ENCODE results near the gene KRTAP16-1. TPM values are rescaled to one million over a fixed set of nuclear protein-coding genes. Genes with fewer than 3 reads are reported as not detected.

KRTAP16-1 gene
- total and polyA plus RNA-seq, 2 donors (not counting 1 experiment from before 2014, with no cell fraction given) = 0.16 TPM; not detected in 1

DNA sequence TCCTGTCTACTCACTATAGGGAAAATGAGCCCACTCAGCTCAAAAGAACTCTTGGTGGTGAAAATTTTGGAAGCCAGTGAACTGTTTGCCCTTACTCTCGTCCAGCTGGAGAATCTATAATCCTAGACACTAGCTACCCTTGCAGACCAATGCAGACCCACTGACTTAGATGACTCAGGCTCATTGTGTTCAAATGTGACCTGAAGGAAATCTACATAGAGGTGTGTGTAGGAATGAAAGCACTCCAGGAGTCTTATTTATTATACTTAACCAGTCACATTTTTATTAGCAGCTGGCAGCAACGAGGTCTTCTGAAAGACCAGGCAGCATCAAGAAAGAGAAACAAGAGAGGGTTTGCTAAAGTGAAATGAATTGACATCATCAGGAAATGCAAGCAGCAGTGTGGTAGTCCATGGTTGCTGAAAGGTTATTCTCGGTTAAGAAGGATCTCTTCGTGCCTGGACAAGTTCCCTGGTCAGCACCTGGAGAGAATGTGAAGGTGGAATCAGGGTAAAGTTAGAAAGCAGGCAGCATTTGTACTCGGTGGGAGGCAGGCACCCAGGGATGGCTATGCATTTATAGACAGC, 7.8 kb downstream of the KRTAP16-1 start:
- no peaks in the 10 kb centered on the region for H4K20me1 ChIP-seq (ENCODE audit: control insufficient read depth, insufficient read depth, low read length, poor library complexity, severe bottlenecking)
- CTCF ChIA-PET = no interaction called here
- WGBS (ENCODE audit: insufficient coverage) = 62% methylated on average over 4 of the region's 5 CpGs
- no peaks in the 10 kb centered on the region for H3K79me2 ChIP-seq (ENCODE audit: control insufficient read depth, insufficient read depth, low read length)
- Mint-ChIP-seq H3K4me1 (peaks cover 11% of the 10 kb centered on the region), H3K9me3 (ENCODE audit: insufficient read depth) (peaks cover 2% of the 10 kb centered on the region), H3K27me3 (peaks cover 10% of the 10 kb centered on the region), H3K27ac (no peak overlapping the region), H3K4me3 (no peak overlapping the region)
- POLR2A ChIA-PET = no interaction called here
- no peak for TF ChIP-seq EZH2 (IDR thresholded peaks at IDR 0.05; ENCODE audit: borderline replicate concordance, insufficient read depth, low read depth, low read length, poor library complexity, severe bottlenecking)
- TF ChIP-seq, protein P1, sequence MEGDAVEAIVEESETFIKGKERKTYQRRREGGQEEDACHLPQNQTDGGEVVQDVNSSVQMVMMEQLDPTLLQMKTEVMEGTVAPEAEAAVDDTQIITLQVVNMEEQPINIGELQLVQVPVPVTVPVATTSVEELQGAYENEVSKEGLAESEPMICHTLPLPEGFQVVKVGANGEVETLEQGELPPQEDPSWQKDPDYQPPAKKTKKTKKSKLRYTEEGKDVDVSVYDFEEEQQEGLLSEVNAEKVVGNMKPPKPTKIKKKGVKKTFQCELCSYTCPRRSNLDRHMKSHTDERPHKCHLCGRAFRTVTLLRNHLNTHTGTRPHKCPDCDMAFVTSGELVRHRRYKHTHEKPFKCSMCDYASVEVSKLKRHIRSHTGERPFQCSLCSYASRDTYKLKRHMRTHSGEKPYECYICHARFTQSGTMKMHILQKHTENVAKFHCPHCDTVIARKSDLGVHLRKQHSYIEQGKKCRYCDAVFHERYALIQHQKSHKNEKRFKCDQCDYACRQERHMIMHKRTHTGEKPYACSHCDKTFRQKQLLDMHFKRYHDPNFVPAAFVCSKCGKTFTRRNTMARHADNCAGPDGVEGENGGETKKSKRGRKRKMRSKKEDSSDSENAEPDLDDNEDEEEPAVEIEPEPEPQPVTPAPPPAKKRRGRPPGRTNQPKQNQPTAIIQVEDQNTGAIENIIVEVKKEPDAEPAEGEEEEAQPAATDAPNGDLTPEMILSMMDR (IDR thresholded peaks at IDR 0.05) = no peak
- H3K27me3 ChIP-seq (replicated peaks in 1 of 4; ENCODE audit: control extremely low read depth in 1 of 4, control insufficient read depth in 3 of 4, insufficient read depth in 4 of 4, low read length in 3 of 4) = no peaks in the 10 kb centered on the region
- H3K9me3 ChIP-seq (ENCODE audit: control extremely low read depth in 1 of 3, control insufficient read depth in 2 of 3, insufficient read depth in 1 of 3, low read length in 2 of 3) = no peaks in the 10 kb centered on the region
- H3K36me3 ChIP-seq (replicated peaks in 1 of 2; ENCODE audit: control extremely low read depth in 1 of 2, control insufficient read depth in 1 of 2, extremely low read depth in 1 of 2, insufficient read depth in 2 of 2, low read length in 1 of 2) = no peaks in the 10 kb centered on the region
- no peak overlapping the region for H3K27ac ChIP-seq (ENCODE audit: low read length in 2 of 2)
- intact Hi-C loops (cut with micrococcal nuclease) = no loop called here
- DNase-seq = no peak
- ATAC-seq (ENCODE audit: low read depth) = no peak
- H3K9ac ChIP-seq (ENCODE audit: low read length) = no peak overlapping the region
- H3K4me2 ChIP-seq (replicated peaks; ENCODE audit: low read depth, low read length, poor library complexity, severe bottlenecking) = no peak overlapping the region
- no peak overlapping the region for H2AFZ ChIP-seq (ENCODE audit: insufficient read depth, low read depth, low read length, poor library complexity, severe bottlenecking)
- peaks cover 9 to 11% of the 10 kb centered on the region in 2 donors for H3K4me1 ChIP-seq (ENCODE audit: control insufficient read depth in 2 of 2, insufficient read depth in 2 of 2, low read length in 2 of 2)
- H3K4me3 ChIP-seq (ENCODE audit: control extremely low read depth in 1 of 5, extremely low read depth in 1 of 5, insufficient read depth in 1 of 5, low read depth in 2 of 5, low read length in 4 of 5) = no peak overlapping the region

DNA sequence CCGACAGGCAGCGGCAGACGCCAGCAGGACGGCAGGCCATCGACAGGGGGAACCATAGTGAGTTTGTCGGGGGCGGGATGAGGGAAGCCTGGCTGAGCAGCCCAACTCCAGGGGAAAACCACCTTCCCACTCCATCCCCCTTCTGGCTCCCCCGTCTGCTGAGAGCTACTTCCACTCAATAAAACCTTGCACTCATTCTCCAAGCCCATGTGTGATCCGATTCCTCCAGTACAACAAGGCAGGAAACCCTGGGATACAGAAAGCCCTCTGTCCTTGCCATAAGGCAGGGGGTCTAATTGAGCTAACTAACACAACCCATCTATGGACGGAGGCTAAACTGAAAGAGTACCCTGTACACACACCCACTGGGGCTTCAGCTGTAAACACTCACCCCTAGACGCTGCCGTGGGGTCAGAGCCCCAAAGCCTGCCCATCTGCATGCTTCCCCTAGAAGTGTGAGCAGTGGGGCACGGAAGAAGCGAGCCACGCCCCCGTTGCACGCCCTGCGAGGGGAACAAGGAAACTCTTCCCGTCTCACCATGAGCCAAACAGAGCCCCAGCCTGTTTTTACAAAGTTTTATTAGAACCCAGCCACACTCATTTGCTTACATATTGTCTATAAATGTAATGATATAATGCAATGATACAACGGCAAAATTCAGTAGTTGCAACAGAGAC, 10.5 kb downstream of the KRTAP16-1 start:
- POLR2A ChIA-PET = no interaction called here
- Histone ChIP-seq H3K4me2 (replicated peaks; ENCODE audit: low read depth, low read length, poor library complexity, severe bottlenecking) (no peak overlapping the region), H3K9ac (ENCODE audit: low read length) (no peak overlapping the region), H3K27me3 (replicated peaks in 1 of 4; ENCODE audit: control extremely low read depth in 1 of 4, control insufficient read depth in 3 of 4, insufficient read depth in 4 of 4, low read length in 3 of 4) (no peaks in the 10 kb centered on the region), H4K20me1 (ENCODE audit: control insufficient read depth, insufficient read depth, low read length, poor library complexity, severe bottlenecking) (no peaks in the 10 kb centered on the region), H3K4me1 (ENCODE audit: control insufficient read depth in 2 of 2, insufficient read depth in 2 of 2, low read length in 2 of 2) (peaks cover 7 to 8% of the 10 kb centered on the region in 2 donors), H3K36me3 (replicated peaks in 1 of 2; ENCODE audit: control extremely low read depth in 1 of 2, control insufficient read depth in 1 of 2, extremely low read depth in 1 of 2, insufficient read depth in 2 of 2, low read length in 1 of 2) (no peaks in the 10 kb centered on the region), H3K79me2 (ENCODE audit: control insufficient read depth, insufficient read depth, low read length) (no peaks in the 10 kb centered on the region), H3K27ac (ENCODE audit: low read length in 2 of 2) (no peak overlapping the region), H3K9me3 (ENCODE audit: control extremely low read depth in 1 of 3, control insufficient read depth in 2 of 3, insufficient read depth in 1 of 3, low read length in 2 of 3) (no peaks in the 10 kb centered on the region), H2AFZ (ENCODE audit: insufficient read depth, low read depth, low read length, poor library complexity, severe bottlenecking) (no peak overlapping the region), H3K4me3 (ENCODE audit: control extremely low read depth in 1 of 5, extremely low read depth in 1 of 5, insufficient read depth in 1 of 5, low read depth in 2 of 5, low read length in 4 of 5) (no peak overlapping the region)
- no peak for DNase-seq
- intact Hi-C loops (cut with micrococcal nuclease) = no loop called here
- TF ChIP-seq, protein P1 (IDR thresholded peaks at IDR 0.05) = no peak
- TF ChIP-seq EZH2 (IDR thresholded peaks at IDR 0.05; ENCODE audit: borderline replicate concordance, insufficient read depth, low read depth, low read length, poor library complexity, severe bottlenecking) = no peak
- H3K4me1 Mint-ChIP-seq = peaks cover 3% of the 10 kb centered on the region
- H3K27me3 Mint-ChIP-seq = peaks cover 14% of the 10 kb centered on the region
- H3K27ac Mint-ChIP-seq = no peak overlapping the region
- no peak overlapping the region for H3K4me3 Mint-ChIP-seq
- ATAC-seq (ENCODE audit: low read depth) = no peak
- CTCF ChIA-PET = interaction anchor here (0.7 to 0.9 kb wide), 2 partner anchors 24 to 876 kb away, joined by 3 to 4 read pairs; no protein-coding TSS in a partner anchor
- H3K9me3 Mint-ChIP-seq (ENCODE audit: insufficient read depth) = peaks cover 2% of the 10 kb centered on the region
- WGBS (ENCODE audit: insufficient coverage) = 93% methylated on average over 12 of the region's 20 CpGs

Measured in B cell (primary cell).